Measurements from ENCODE around the gene KRT38. TPM values are rescaled to one million over a fixed set of nuclear protein-coding genes. Genes with fewer than 3 reads are reported as not detected.

Gene KRT38
- total RNA-seq, 4 donors from 2014 or later = not detected

GRCh38 chr17:41393826-41394225, 47.0 kb downstream of the KRT38 start:
- no peak for TF ChIP-seq CTCF (IDR thresholded peaks at IDR 0.05)
- ATAC-seq (ENCODE audit: low FRiP score) = no peak
- no peak for DNase-seq (ENCODE audit: low spot score)

GRCh38 chr17:41393294-41393693, 47.5 kb downstream of the KRT38 start:
- no peak for TF ChIP-seq CTCF (IDR thresholded peaks at IDR 0.05)
- ATAC-seq (ENCODE audit: low FRiP score) (no peak), DNase-seq (ENCODE audit: low spot score) (no peak)

- ATAC-seq (ENCODE audit: low FRiP score) (no peak), DNase-seq (ENCODE audit: low spot score) (no peak)
Observed at GRCh38 chr17:41392278-41392677, 48.5 kb downstream of the KRT38 start.

GRCh38 chr17:41391535-41391934, 49.2 kb downstream of the KRT38 start:
- TF ChIP-seq CTCF (IDR thresholded peaks at IDR 0.05) = no peak
- DNase-seq (ENCODE audit: low spot score) (no peak), ATAC-seq (ENCODE audit: low FRiP score) (no peak)

More at GRCh38 chr17:41392278-41392677, 48.5 kb downstream of the KRT38 start:
- TF ChIP-seq CTCF (IDR thresholded peaks at IDR 0.05) = no peak

- DNase-seq (ENCODE audit: low spot score) (no peak), ATAC-seq (ENCODE audit: low FRiP score) (no peak)
- TF ChIP-seq CTCF (IDR thresholded peaks at IDR 0.05) = no peak
Observed at GRCh38 chr17:41390411-41390938, 50.3 kb downstream of the KRT38 start.

- TF ChIP-seq CTCF (IDR thresholded peaks at IDR 0.05) = no peak
- ATAC-seq (ENCODE audit: low FRiP score) = no peak
- DNase-seq (ENCODE audit: low spot score) = no peak
Observed at GRCh38 chr17:41387670-41388069, 53.1 kb downstream of the KRT38 start.

- ATAC-seq (ENCODE audit: low FRiP score) = no peak
- no peak for DNase-seq (ENCODE audit: low spot score)
- TF ChIP-seq CTCF (IDR thresholded peaks at IDR 0.05) = no peak
Observed at GRCh38 chr17:41386227-41386626, 54.6 kb downstream of the KRT38 start.
